Measurements from ENCODE around the gene KIRREL3.

KIRREL3 gene

DNA sequence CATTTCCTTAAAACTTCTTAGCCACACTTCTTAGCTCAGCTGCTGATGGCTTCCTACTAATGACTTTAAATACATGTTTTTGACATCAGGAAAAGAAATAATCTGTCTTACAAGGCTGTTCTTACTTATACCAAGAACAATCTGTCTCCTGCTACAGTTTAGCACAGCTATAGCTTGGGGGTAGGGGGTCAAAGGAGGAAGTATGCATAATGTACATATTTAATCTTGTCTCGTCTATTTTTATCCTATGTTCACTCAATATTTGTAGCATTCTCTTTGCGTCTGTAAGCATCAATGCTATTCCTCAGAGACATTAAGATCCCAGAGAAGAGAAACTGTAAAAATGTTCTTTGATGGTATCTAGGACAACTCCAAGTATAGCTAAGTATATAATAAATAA, 96.0 kb downstream of the KIRREL3 start:
- no peak for DNase-seq

DNA sequence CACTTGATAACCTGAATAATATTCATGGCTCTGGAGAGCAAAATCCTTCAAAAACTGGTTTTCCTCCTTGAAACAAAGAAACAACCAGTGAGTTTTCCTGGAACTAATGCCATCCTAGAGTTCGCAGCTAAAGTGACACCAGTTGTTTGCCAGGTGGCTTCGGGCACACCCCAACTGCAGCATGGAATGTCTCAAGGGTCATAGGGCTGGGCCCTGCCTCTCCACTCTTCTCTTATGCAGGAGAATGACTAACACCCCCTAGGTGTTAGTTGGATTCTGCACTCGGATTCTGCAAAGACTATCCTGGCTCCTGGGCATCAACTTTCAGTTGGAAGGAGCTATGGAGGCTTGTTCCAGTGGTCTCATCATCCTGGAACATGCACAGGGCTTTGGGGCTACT, 98.8 kb downstream of the KIRREL3 start:
- no peak for DNase-seq

DNA sequence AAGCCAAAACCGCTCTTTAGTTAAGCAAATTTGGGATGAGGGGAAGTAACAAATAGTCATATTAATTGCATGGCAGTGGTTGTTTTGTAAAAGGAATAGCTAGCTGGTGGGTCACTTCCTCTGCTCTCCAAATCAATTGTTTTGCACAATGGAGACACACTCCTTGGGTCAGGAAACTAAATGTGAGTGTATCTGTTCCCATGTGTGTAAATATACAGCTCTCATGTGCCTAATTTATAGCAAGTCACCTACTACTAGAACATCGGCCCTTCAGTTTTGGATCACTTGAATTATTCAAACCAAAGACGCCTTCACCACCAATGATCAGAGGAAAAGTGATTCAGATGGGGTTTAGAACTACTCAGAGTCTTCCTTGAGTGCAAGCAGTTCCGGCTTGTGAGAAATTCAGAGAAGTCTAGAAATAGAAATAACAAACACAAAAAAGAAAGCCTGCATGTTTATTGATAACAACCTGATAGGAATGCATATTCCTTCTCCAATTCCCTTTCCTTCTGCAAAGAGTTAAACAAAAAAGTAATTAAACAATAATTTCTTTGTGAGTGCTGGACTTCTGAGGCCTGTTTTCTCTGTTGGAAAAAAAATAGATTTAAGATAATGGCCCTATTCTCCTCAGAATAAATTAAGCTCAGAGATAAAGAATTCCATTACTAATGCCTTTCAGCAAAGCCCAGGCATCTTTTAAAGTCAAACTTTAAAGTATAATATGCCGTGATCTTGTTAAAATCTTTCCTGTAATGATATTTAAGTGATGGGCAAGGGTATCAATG, 100.4 kb downstream of the KIRREL3 start:
- no peak for DNase-seq

DNA sequence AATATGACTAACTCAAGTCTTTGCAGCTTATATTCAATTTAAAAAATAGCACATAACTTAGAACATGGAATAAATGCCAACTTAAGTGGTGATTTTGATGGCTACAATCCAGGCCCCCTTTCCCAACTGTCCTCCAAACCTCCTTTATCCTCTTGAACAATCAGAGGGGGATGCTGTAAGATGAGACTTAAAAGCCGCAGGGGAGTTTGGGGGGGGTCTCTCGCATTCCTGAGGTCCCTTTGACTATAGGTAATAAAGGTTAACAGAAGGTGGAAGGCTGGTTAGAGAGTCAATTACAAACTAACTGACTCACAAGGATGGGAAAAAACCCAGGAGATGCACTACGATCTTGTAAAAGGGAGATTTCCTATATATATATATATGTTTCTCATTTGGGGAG, 101.8 kb downstream of the KIRREL3 start:
- no peak for DNase-seq

DNA sequence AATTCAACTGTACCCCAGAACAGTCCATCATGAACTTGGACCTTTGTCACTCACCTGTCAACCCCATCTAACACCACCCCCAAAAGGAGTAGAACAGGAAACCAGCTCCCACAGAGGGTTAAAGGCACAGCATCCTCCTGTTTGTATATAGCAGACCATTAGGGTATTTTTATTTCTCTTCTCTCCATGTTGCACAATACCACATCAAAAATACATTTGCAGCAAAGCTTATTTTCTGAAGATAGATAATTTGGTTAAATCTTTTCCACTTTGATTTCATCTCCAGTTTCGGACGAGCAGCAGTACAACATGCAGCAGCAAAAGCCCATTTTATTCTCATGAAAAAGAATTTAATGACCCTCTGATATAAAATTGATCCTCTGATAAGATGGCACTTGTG, 103.1 kb downstream of the KIRREL3 start:
- DNase-seq = no peak

DNA sequence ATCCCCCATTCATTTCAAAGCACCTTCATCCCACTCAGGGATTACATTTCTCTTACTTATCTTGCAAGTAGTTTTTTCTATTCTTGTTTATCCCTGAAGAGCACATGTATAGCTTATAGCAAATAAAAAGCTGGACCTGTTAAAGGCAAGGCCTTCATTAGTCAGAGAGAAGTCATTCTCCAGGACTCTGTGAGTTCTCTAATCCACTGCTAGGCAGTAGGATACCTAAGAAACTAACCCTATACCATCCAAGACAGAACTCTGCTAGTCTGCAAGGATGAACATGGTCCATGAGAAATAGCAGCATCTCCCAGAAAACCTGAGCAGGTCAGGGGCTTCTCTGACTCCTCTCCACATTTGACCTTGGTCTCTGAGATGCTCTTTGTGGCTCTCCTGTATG, 104.5 kb downstream of the KIRREL3 start:
- no peak for DNase-seq

DNA sequence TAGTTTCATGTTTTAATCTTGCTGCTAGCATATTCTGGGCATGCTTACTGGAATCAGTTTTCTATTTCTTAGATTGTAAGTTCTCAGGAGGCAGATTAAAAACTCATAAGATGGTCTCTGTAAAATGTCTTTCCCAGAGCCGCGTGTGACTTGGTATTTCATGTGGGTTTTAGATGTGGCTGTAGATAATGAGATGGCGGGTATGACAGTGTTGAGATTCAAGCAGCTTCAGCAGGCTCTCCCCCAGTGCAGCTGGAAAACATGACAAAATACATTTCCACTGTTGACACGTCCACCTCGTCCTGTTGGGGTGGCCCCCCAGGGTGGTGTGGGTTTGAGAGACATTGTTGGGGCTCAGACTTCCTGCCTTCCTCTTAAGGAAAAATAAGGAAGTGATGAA, 106.8 kb downstream of the KIRREL3 start:
- DNase-seq = peak; percentile 28

DNA sequence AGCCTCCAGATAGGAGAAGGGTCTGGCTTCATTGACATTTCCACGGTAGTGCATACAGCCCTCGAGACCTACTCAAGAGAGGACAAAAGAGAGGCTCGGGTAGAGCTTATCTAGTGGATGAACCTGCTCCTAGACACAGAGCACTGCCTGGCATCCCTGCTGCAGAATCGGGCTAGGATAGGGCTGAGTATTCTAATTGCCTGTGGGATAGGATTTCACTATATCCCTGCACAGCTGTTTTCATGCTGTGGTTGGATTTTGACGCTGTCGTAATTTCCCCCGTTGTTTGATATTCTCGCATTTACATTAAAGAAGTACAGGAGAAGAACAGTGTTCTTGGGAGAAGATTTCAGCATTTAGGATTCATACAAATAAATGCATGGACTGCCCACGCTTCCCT, 107.8 kb downstream of the KIRREL3 start:
- DNase-seq = no peak

DNA sequence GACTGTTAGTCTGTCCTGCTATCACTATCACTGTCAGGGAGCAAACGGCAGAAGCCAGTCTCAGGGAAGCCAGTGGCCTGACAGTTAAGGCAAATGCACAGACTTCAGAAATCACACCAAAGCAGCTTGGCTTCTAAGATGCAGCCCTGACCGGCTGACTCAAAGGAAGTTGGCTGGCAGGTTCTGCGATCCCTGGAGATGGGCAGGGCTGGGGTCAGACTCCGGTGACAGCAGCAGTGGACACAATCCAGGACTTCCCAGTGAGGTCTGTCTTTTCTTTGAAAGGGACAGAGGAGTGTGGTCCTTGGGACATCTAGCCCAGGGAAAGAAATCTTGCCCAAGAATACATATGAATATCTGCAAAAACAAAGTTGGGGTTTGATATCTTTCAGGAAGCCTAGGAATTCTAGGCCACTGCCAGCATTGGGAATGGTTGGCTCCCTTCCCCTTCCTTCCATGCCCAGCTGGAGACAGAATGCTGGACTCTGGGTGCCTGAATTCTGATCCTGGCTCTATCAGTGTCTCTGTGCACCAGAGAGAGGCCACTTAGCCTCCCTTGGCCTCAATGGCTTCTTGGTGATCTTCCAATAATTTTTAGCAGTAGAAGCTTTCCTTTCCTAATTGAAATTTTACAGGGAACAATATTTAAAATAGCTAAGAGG, 108.9 kb downstream of the KIRREL3 start:
- no peak for DNase-seq

DNA sequence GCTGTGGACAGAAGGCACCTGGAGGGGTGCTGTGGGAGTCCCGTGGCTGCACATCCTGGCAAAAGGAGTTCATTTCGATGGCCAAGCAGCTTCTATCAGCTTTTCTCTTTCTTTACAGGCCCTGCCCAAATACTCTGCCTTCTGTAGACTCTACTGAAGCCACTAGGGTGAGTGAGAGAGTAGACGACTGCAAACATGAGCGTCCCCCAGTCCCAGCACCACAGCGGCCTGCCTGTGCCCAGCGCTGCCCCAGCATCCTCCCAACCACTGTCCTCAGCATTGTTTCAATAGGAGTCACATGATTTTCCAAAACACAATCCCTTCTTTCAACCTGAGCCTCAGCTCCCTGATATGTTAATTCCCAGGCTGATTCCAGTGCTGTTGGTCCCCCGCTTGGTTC, 110.0 kb downstream of the KIRREL3 start:
- DNase-seq = no peak

DNA sequence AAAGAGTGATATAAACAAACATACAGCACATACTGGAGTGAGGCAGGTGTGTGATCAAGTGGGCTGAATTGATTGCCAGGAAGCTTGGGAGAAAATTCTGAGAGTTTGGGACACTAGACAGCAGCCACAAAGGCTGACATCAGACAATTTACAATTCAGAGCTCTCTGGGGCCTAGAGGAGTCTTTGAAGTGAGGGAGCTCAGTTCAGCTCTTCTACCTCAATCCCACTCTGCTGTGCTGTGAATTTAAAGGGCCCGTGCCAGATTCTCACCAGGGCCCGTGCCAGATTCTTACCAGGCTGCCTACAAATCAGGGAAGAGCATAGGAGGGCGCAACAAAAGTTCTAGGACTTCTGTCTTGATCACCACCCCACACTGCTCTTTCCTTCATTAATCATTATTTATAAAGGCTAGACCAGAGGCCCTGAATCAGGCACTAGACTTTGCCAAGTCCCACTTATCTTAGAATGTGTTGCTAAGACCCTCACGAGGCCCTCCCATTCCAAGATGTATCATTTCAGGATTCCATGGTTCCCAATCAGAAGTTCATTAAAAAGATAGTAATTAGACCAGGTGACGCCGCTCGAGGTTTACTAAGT, 112.4 kb downstream of the KIRREL3 start:
- no peak for DNase-seq

DNA sequence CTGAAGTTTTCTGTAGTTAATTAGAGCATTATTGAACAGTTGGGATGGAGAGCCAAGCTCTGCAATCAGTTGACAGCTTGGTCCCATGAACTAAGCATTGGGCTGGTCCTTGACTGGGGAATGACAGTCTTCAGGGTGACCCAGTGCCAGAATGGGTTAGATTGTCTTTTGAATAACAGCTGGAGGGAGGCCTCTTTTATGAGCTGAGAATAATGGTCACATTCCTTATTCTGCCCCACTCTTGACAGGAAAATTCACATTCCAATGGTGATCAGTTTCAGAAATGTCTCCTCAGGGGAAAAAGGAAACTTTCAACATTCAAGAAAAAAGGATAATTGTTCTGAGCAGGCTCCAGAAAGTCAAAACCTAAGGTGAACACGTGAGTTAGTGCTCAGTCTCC, 113.9 kb downstream of the KIRREL3 start:
- no peak for DNase-seq

DNA sequence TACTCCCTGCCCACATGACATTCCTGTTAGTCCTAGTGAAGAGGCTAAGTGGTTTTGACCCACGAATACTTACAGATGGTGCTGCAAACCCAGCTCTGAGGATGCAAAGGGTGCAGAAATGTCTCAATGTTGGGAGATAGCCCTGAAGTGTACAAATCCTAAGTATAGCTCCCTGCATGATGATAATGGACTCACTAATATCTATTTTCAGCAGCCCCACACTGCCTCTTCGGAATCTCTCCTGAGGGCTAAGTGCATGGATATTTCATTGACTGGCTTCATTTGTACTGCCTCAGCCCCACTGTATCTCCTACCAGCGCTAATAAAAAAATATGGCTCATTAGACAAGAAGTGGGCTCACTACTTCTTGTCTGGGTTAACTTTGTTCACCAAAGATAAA, 114.5 kb downstream of the KIRREL3 start:
- DNase-seq = no peak

DNA sequence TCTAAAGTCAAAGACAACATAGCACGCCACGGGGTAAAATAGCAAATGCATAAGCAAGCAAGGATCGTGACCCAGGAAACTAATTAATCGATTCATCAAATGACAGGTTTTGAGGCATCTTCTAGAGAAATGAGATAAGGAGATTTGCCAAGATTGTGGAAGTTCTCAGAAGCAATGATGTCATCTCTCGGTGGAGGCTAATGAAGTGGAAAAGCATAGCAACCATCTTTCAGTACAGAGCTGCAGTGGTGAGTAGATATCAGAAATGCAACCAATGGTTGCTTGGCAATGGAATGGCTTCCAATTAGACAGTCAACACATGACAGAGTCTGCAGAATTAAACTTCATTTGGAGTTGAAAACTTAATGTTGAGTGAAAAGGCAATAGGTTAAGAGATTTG, 116.0 kb downstream of the KIRREL3 start:
- DNase-seq = no peak

DNA sequence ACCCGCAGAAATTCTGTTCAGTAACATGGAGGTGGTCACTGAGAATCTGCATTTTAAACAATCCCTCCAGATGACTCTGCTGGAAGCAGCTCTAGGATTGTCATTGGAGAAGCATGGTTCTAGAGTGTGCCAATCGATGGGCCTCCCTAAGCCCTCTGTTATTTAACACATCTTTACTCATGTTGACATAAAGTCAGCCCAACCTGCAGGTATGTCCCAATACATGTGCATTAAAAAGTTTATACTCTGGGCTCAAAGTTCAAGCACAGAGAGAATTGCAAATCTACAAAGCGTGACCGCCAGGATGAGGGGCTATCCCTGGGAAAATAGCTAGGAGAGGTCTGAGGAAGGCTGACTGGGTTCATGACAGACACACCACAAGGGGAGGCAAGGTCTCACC, 116.4 kb downstream of the KIRREL3 start:
- DNase-seq = no peak

DNA sequence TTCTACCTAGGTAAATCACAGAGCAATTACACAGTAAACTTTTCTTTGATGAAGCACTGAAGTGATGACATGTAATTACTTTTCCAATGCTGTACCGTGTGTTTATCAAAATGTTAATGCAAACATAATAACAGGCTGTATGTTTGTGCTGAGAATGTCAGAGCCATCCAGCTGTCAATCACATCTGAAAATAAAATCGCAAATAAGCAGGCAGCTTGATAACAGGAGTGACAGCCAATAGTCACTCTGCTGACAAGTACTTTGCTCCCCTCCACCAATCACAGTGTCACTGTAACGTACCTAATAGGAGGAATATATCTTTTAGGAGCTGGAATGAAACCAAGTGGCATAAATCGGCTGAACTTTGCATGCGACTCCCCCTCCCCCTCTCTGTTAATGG, 119.7 kb downstream of the KIRREL3 start:
- DNase-seq = no peak

DNA sequence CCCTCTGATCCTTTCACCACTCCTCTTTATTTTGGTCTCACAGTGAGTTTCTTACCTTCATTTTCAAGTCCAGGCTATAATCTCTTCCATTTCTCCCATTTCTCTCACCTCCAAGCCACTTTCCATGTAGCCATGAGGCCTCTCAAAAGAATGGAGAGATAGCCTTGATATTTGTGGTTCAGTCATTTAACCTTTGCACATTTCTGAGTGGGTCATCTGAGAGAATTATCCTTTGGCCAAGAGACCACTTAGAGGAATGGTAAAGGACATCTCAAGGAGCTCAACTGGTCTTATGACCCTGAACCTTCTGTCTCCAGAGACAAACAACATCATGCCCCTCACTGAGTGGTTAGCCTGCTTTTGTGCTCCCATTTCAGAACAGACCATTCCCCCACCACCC, 121.1 kb downstream of the KIRREL3 start:
- DNase-seq = no peak

DNA sequence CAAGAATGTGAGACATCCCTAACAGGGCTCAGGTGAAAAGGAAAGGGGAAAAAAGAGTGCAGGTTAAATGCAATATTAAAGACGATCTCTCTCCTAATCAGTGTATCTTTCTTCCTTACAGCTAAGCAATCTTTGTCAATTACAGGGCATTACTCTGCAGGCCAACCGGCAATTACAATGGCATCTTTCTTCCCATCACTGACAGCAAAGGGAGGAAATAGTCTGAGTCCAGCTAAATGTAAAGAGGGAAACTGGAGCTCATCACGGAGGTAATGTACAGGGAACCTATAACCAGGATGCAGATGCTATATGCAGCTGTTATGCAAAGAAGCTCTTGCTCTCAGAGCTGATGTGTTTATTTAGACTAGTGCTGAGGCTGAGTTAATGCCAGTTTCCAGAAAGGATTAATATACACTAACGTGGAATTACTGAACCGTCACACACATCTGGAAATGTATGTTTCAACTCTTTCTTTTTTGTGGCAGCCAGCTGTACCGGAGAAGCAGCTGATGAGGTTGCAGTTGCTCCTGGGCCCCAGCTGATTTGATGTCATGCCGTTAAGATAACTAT, 121.6 kb downstream of the KIRREL3 start:
- DNase-seq = no peak

DNA sequence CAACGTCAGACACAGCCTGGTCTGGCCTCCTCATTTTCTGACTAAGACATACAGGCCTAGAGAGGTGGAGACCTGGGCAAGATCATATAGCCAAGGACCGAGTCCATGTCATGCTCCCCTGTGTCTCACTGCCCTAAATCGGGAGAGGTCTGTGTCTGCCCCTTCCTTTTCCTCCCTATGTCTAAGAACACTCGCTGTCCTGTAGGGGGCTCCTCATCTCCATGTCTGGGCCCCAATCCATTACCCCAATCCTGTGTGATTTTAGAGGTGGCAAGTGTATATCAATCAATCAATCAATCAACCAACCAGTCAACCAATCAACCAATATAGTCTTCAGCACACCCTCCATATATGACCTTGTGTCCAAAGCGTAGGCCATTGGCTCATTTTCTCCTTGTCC, 125.7 kb downstream of the KIRREL3 start:
- DNase-seq = no peak

DNA sequence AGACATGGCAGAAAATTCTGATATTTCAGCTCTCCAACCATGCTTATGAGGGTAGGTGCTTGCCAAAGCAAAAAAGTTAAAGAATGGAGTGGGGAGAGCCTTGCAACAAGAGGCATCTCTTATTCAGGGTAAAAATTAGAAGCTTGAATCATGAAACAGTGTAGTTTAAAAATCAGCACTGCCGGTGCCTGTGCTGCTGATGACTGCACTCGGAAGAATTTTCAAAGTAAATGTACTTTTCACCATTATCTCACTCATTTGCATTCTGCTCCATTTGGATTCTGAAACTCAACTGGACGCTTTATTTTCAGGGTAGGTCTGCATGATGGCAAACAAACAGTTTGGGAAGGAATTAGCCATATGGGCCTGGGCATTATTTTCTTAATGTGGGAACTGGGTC, 126.3 kb downstream of the KIRREL3 start:
- no peak for DNase-seq

DNA sequence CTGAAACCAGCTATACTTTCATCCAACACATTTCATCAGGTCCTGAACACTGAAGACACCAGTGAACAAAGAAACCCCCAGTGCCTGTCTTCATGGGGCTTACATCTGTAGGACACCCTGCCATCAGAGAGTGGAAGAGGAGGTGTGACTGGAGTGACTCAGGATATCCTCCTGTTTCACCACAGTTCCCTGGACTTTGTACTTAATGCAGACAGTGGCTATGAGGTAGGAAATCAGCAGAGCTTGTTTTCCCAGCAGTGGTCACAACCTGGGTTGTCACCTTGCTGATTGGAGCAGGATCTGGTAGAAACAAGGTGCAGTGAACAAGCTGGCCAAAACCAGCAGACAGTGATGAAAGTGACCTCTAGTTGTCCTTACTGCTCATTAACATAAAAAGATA, 128.8 kb downstream of the KIRREL3 start:
- DNase-seq = no peak

DNA sequence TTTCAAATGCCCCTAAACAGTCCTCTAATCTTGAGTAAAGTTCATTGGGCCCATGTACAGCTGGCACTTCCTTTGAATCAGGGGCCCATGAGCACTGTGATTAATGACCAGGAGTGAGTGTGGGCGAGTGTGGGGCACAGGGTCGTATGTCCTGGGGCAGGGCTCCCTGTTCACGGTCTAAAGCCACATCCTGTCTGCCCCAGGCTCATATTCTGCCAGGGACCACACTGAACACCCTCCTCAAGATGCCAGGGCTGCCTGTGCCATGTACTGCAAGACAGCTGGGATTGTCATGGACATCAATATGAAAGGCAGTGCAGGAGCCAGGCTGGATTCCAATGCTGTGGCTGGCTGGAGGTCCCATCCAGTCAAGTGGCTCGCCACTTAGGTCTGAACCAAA, 130.5 kb downstream of the KIRREL3 start:
- DNase-seq = no peak

DNA sequence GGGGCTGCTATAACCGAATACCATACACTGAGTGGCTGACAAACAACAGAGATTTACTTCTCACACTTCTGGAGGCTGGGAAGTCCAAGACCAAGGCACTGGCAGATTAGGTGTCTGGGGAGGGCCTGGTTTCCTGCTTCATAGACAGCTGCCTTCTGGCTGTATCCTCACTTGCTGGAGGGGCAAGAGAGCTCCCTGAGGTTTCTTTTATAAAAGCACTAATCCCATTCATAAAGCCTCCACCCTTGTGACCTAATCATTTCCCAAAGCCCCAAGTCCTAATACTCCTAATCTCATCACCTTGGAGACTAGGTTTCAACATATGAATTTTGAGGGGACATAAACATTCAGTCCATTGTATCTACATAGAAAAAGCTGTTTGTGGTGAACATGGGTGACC, 131.8 kb downstream of the KIRREL3 start:
- no peak for DNase-seq

DNA sequence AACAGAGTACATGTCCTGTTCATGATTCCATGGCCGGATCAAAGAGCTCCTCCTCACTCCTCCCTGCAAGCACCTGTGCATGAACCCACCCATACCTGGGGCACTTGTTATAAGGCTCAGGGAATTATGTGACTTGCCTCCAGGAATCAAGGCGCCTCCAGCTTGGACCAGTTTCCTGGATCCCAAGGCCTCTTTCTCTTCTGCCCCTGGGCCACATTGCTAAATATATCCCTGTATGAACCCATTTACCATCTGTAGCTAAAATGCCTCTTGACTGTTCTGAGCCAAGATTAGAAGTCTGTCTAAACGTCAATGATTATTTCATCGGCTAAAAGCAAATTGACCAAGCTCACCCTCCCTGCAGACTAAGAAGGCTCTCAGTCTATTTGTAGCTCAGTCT, 135.6 kb downstream of the KIRREL3 start:
- no peak for DNase-seq

Measured in fibroblast of upper back skin (primary cell).